Activated naive CD4-positive, alpha-beta T cell treated with anti-CD3 and anti-CD28 coated beads for 36 hours (primary cell): ENCODE results near the gene IGFBP2. TPM values are rescaled to one million over a fixed set of nuclear protein-coding genes. Genes with fewer than 3 reads are reported as not detected.
A peak's percentile ranks its signal among the peaks of the same experiment; 100 is the strongest.

Source experiments
- CTCF ChIA-PET: fragments of 350-600 bp; sonication (Branson Sonifier 250); formaldehyde crosslinking; loops from one replicate; lab custom pipeline; 2021; ENCODE audit warnings: antibody characterized with exemption; lab: Charles Lee
- DNase-seq: peaks from one replicate; pipeline ENCODE4 v3.0.0-alpha.2; 2020
- H3K27ac Mint-ChIP-seq: one replicate; pipeline ENCODE4 v1.8.0; 2021; ENCODE audit warnings: mild to moderate bottlenecking, mixed read lengths
- H3K27me3 Mint-ChIP-seq: one replicate; pipeline ENCODE4 v1.8.0; 2021; ENCODE audit warnings: low read depth, mixed read lengths
- H3K36me3 Mint-ChIP-seq: one replicate; pipeline ENCODE4 v1.8.0; 2021; ENCODE audit warnings: low read depth, mixed read lengths
- H3K4me1 Mint-ChIP-seq: one replicate; pipeline ENCODE4 v1.8.0; 2021; ENCODE audit warnings: low read depth, mixed read lengths
- H3K4me3 Mint-ChIP-seq: one replicate; pipeline ENCODE4 v1.8.0; 2021; ENCODE audit warnings: mild to moderate bottlenecking, moderate library complexity, mixed read lengths
- H3K9me3 Mint-ChIP-seq: one replicate; pipeline ENCODE4 v1.8.0; 2021; ENCODE audit warnings: mixed read lengths
- intact Hi-C: fragments of 100-400 bp; cut with micrococcal nuclease; formaldehyde crosslinking; loops from one replicate; pipeline ENCODE4 v1.15.1; 2023
- total RNA-seq, 2 experiments: library from RNA; stranded (reverse); gene quantifications; one replicate each; pipeline ENCODE4 v1.2.3, GENCODE V29; 2021

The IGFBP2 gene
- total RNA-seq, 2 experiments from 2014 or later: 2.4 to 2.7 TPM

- Mint-ChIP-seq H3K4me3 (peak overlapping the region; percentile 69), H3K27ac (no peak overlapping the region), H3K36me3 (no peaks in the 10 kb centered on the region), H3K9me3 (no peaks in the 10 kb centered on the region), H3K27me3 (peaks cover 61% of the 10 kb centered on the region), H3K4me1 (peaks cover 27% of the 10 kb centered on the region)
- DNase-seq: no peak
- CTCF ChIA-PET: interaction anchor here (1.1 kb wide), 2 partner anchors 32 to 115 kb away, joined by 3 read pairs; no protein-coding TSS in a partner anchor
- intact Hi-C loops: no loop called here
Observed at GRCh38 chr2:216634370-216635148, 1.3 kb downstream of the IGFBP2 start.

DNA sequence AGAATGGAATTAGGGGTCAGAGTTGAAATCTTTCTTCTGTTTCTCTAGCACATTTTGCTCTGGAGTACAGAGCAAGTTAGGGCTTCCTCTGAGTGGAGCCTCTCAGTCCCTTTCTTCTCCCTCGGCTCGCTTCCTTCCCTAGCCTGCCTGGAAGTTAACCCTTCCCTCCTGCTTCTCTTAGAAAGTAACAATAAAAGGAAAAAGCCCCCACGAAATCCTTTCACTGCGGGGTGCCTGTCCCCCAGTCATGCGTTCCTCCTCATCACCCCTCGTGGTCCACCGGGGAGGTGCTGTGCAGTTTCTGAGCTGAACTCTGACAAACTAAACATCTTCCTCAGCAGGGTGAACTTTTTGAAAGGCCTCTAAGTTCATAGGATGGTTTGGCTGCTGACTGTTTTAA is 2.0 kb downstream of the IGFBP2 start:
- H3K27me3 Mint-ChIP-seq: peaks cover 64% of the 10 kb centered on the region
- H3K4me1 Mint-ChIP-seq: peaks cover 27% of the 10 kb centered on the region
- H3K36me3 Mint-ChIP-seq: no peaks in the 10 kb centered on the region
- intact Hi-C loops: no loop called here
- CTCF ChIA-PET: interaction anchor here (1.1 kb wide), 2 partner anchors 32 to 116 kb away, joined by 3 read pairs; no protein-coding TSS in a partner anchor
- H3K27ac Mint-ChIP-seq: no peak overlapping the region
- DNase-seq: no peak
- no peaks in the 10 kb centered on the region for H3K9me3 Mint-ChIP-seq
- no peak overlapping the region for H3K4me3 Mint-ChIP-seq

DNA sequence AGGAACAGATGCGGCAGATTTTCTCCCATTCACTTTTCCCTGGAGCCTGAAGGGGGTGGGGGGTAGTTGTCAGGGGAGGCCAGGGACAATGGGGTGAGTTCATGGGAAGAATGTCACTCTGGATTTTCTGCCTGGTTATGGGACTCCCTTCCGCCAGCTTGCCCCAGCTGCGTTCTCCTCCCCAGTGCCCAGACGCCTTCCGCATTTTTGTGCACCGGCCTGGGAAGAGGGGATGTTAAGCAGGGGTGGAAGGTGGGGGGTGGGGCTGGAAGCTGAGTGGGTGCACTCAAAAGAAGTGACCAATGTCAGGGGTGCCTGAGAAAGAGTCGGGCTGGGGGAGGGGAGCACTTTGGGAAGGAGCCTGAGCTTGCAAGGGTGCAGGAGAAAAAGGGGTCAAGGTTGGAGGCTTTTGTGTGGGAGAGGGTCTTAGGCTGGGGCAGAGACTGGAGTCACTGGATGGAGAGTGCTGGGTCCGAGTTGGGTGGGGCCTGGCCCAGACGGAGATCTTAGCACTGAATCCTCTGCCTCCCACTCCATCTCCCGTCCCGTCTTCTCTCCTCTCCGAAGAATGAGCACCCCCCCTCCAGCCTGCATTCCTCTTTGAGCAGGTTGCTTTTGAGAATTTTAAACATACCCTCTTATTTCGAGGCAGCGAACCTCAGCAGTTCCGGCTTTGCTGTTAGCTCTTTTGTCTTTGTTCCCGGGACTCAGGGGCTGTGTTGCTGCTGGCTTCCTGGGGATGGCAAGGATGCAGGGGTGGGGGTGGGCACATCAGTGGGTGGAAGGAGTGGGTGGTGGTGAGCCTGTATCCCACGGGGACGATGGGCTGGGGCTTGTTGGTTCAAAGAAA is 2.7 kb downstream of the IGFBP2 start:
- H3K27me3 Mint-ChIP-seq: peaks cover 62% of the 10 kb centered on the region
- intact Hi-C loops: no loop called here
- CTCF ChIA-PET: interaction anchor here (1.1 kb wide), 1 partner anchor 117 kb away, joined by 3 read pairs; no protein-coding TSS in a partner anchor
- H3K9me3 Mint-ChIP-seq: no peaks in the 10 kb centered on the region
- H3K36me3 Mint-ChIP-seq: no peaks in the 10 kb centered on the region
- H3K4me1 Mint-ChIP-seq: peaks cover 27% of the 10 kb centered on the region
- no peak for DNase-seq
- H3K27ac Mint-ChIP-seq: no peak overlapping the region
- H3K4me3 Mint-ChIP-seq: no peak overlapping the region

GRCh38 chr2:216636551-216637450 is 3.6 kb downstream of the IGFBP2 start:
- Mint-ChIP-seq H3K9me3 (no peaks in the 10 kb centered on the region), H3K4me1 (peaks cover 27% of the 10 kb centered on the region), H3K27me3 (peaks cover 57% of the 10 kb centered on the region), H3K36me3 (no peaks in the 10 kb centered on the region), H3K27ac (no peak overlapping the region), H3K4me3 (no peak overlapping the region)
- intact Hi-C loops: no loop called here
- peak; percentile 16 for DNase-seq
- CTCF ChIA-PET: interaction anchor here (1.0 kb wide), 1 partner anchor 16 kb away, joined by 3 read pairs; no protein-coding TSS in a partner anchor

DNA sequence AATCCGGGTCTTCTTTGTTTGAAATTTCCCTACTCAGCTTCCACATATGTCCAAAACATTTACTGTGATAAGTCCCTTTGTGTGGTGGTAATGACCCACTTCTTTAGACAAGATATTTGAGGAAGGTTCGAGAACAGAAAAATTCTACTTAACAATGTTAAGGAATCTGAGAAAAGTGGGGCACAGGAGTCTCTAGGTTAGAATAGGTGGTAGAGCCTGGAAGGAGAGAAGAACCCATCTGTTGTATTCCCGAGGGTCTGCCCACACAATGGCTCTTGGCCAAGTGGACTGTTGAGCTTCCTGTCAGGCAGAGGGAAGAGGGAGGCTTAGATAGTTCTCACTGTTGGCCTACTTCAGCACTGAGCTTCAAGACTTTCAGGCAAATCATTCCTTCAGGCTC is 4.3 kb downstream of the IGFBP2 start:
- Mint-ChIP-seq H3K9me3 (no peaks in the 10 kb centered on the region), H3K4me3 (no peak overlapping the region), H3K27ac (no peak overlapping the region), H3K36me3 (no peaks in the 10 kb centered on the region), H3K27me3 (peaks cover 51% of the 10 kb centered on the region), H3K4me1 (peaks cover 27% of the 10 kb centered on the region)
- CTCF ChIA-PET: interaction anchor here (1.0 to 1.1 kb wide), 2 partner anchors 15 to 118 kb away, joined by 3 to 4 read pairs; no protein-coding TSS in a partner anchor
- DNase-seq: no peak
- intact Hi-C loops: no loop called here

GRCh38 chr2:216643986-216644659 is 10.9 kb downstream of the IGFBP2 start:
- no peak overlapping the region for H3K4me3 Mint-ChIP-seq
- CTCF ChIA-PET: interaction anchor here (0.9 to 1.0 kb wide), 2 partner anchors 15 to 23 kb away, joined by 3 read pairs; no protein-coding TSS in a partner anchor
- peaks cover 6% of the 10 kb centered on the region for H3K27me3 Mint-ChIP-seq
- H3K9me3 Mint-ChIP-seq: no peaks in the 10 kb centered on the region
- H3K27ac Mint-ChIP-seq: no peak overlapping the region
- H3K36me3 Mint-ChIP-seq: no peaks in the 10 kb centered on the region
- no peak for DNase-seq
- peaks cover 5% of the 10 kb centered on the region for H3K4me1 Mint-ChIP-seq
- intact Hi-C loops: no loop called here

DNA sequence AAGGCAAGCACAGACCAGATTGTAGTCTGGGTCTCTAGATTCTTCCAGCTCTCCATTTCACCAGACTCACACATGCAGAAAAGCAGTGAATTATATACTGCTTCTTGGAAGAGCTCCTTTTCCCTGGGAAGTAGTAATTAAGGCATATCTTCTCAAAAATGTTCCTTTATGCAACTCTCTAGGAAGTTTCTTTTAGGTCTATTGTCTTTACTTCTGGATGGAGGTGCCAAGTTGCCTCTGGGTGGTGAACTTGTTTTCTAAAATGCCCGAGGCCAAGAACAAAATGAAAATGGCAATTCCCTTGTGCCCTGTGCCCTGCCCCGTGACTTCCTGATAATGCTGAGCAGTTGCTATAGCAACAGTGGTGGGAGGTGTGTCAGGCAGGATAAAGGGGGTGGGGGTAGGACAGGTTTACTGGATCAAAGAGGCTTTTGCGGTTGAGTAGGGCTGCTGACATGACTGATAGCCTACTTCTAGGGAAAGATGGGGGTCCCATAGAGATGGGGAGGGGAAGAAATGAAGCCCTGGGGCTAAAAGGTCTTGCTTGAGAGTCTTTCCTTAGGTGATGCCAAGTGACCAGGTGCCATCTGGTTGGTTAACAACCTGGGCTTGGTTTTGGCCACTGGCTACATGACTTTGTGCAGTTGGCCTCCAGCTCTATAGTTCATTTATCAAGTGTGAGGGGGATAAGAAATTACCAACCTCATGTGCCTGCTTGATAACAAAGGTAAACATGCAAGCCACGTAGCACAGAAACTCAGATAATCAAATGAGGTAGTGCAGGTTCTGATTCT is 11.8 kb downstream of the IGFBP2 start:
- H3K27me3 Mint-ChIP-seq: peaks cover 2% of the 10 kb centered on the region
- H3K4me1 Mint-ChIP-seq: peaks cover 5% of the 10 kb centered on the region
- H3K27ac Mint-ChIP-seq: no peak overlapping the region
- no peaks in the 10 kb centered on the region for H3K36me3 Mint-ChIP-seq
- CTCF ChIA-PET: interaction anchor here (0.9 to 1.0 kb wide), 2 partner anchors 14 to 22 kb away, joined by 3 read pairs; no protein-coding TSS in a partner anchor
- no peak for DNase-seq
- intact Hi-C loops: no loop called here
- no peak overlapping the region for H3K4me3 Mint-ChIP-seq
- no peaks in the 10 kb centered on the region for H3K9me3 Mint-ChIP-seq

DNA sequence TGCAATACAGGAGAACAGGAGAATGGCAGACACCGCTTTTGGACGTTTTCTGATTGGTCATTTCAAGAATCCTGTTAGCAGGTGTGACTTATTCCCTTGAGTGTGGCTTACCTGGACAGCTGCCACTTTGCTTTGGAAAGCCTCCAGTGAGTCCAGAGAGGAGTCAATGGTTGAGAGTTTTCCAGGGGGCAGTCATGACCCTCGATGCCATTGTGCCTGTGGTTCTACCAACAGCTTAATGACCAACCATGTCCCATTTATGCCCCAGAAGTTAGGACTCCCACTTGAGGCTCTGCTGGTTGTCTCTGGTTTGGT is 12.4 kb downstream of the IGFBP2 start:
- no peak for DNase-seq
- Mint-ChIP-seq H3K36me3 (no peaks in the 10 kb centered on the region), H3K4me3 (no peak overlapping the region), H3K27ac (no peak overlapping the region), H3K27me3 (no peaks in the 10 kb centered on the region), H3K4me1 (peaks cover 5% of the 10 kb centered on the region), H3K9me3 (no peaks in the 10 kb centered on the region)
- CTCF ChIA-PET: no interaction called here
- intact Hi-C loops: no loop called here

- DNase-seq: no peak
- H3K4me3 Mint-ChIP-seq: no peak overlapping the region
- H3K4me1 Mint-ChIP-seq: peaks cover 5% of the 10 kb centered on the region
- H3K9me3 Mint-ChIP-seq: no peaks in the 10 kb centered on the region
- intact Hi-C loops: no loop called here
- H3K27me3 Mint-ChIP-seq: no peaks in the 10 kb centered on the region
- no peaks in the 10 kb centered on the region for H3K36me3 Mint-ChIP-seq
- CTCF ChIA-PET: interaction anchor here (1.4 kb wide), 1 partner anchor 20 kb away, joined by 4 read pairs; no protein-coding TSS in a partner anchor
- H3K27ac Mint-ChIP-seq: no peak overlapping the region
Observed at GRCh38 chr2:216646116-216646515, 12.9 kb downstream of the IGFBP2 start.

DNA sequence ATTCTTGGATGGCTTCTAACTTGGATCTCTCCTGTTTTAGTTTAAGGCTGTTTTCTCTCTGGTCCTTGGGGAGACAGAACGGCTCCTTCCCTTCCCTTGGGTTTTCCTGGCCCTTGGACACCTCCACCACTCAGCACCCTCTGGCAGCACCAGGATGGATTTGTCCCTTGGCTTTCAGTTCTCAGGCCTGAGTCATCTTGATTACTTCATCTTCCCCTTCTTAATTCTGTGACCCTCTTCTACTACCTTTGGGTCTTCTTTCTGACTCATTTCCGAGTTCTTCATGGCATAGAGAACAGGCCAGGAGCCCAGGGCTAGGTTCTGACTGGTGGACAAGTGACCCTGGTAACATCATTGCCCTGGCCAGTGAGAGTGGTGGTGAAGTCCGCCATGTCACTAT is 14.9 kb downstream of the IGFBP2 start:
- intact Hi-C loops: no loop called here
- CTCF ChIA-PET: no interaction called here
- H3K36me3 Mint-ChIP-seq: no peaks in the 10 kb centered on the region
- no peaks in the 10 kb centered on the region for H3K9me3 Mint-ChIP-seq
- H3K27me3 Mint-ChIP-seq: no peaks in the 10 kb centered on the region
- peaks cover 5% of the 10 kb centered on the region for H3K4me1 Mint-ChIP-seq
- no peak overlapping the region for H3K27ac Mint-ChIP-seq
- no peak overlapping the region for H3K4me3 Mint-ChIP-seq
- DNase-seq: no peak

DNA sequence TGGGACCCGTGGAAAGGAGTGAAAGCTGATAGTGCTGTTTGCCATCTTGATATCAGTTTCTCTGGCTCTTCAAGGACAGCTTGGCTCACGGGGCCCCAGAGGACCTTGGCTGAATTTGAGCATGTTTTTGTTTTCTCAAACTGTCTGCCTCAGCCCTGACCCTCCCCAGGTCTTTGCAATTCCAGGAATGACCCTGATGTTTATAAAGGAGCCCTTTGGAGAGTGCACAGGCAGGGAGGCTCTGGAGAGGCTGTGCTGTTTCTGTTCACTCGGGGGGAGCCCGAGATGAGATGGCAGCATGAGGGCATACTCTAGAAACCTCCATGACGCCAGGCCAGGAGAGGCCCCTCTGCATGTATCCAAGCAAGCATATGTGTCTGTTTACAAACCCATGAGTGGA is 16.4 kb downstream of the IGFBP2 start:
- no peak for DNase-seq
- CTCF ChIA-PET: interaction anchor here (1.1 kb wide), 1 partner anchor 61 kb away, joined by 4 read pairs; no protein-coding TSS in a partner anchor
- Mint-ChIP-seq H3K36me3 (no peaks in the 10 kb centered on the region), H3K27me3 (no peaks in the 10 kb centered on the region), H3K9me3 (no peaks in the 10 kb centered on the region), H3K27ac (no peak overlapping the region), H3K4me1 (peaks cover 1% of the 10 kb centered on the region), H3K4me3 (no peak overlapping the region)
- intact Hi-C loops: no loop called here
